Superior temporal gyrus (tissue), 1 donor: ENCODE measurements around the gene TMEM208.

Source experiments
- DNase-seq: peaks from one replicate; pipeline ENCODE4 v3.0.0-alpha.2; 2016; ENCODE audit errors: extremely low spot score

The TMEM208 gene

GRCh38 chr16:67226804-67227566 is at the start of gene TMEM208:
TMEM208 (plus strand) TSS chr16:67227130; CDS start chr16:67227219, 89 bp downstream.
- peak; percentile 99 for DNase-seq

- no peak for DNase-seq
These were observed 48.9 kb upstream of the TMEM208 start for GRCh38 chr16:67177743-67178699.

- DNase-seq = no peak
These were observed 47.4 kb upstream of the TMEM208 start for GRCh38 chr16:67179421-67180080.

- DNase-seq = no peak
These were observed 46.8 kb upstream of the TMEM208 start for GRCh38 chr16:67180166-67180565.

GRCh38 chr16:67181346-67181745 is 45.6 kb upstream of the TMEM208 start:
- peak; percentile 28 for DNase-seq

GRCh38 chr16:67182288-67182687 is 44.6 kb upstream of the TMEM208 start:
- no peak for DNase-seq

- DNase-seq = no peak
These were observed 43.7 kb upstream of the TMEM208 start for GRCh38 chr16:67183284-67183626.

GRCh38 chr16:67183627-67184452 is 43.1 kb upstream of the TMEM208 start, which contains the start of gene MATCAP1:
MATCAP1 (minus strand) TSS chr16:67183963; CDS start chr16:67180610, 3,353 bp downstream.
- peak; percentile 97 for DNase-seq

GRCh38 chr16:67184453-67184994 is 42.4 kb upstream of the TMEM208 start:
- no peak for DNase-seq

GRCh38 chr16:67184995-67185650 is 41.8 kb upstream of the TMEM208 start:
- peak; percentile 81 for DNase-seq

- no peak for DNase-seq
These were observed 41.2 kb upstream of the TMEM208 start for GRCh38 chr16:67185651-67186134.

- DNase-seq = no peak
These were observed 40.4 kb upstream of the TMEM208 start for GRCh38 chr16:67186550-67186950.

- no peak for DNase-seq
These were observed 39.6 kb upstream of the TMEM208 start for GRCh38 chr16:67187175-67187890.

GRCh38 chr16:67188323-67188722 is 38.6 kb upstream of the TMEM208 start:
- DNase-seq = no peak

- DNase-seq = no peak
These were observed 38.1 kb upstream of the TMEM208 start for GRCh38 chr16:67188798-67189197.

- DNase-seq = no peak
These were observed 36.9 kb upstream of the TMEM208 start, which contains the start of gene EXOC3L1 for GRCh38 chr16:67190041-67190440. EXOC3L1 (minus strand) TSS chr16:67190136; CDS start chr16:67189676, 460 bp downstream.

- no peak for DNase-seq
These were observed 36.2 kb upstream of the TMEM208 start for GRCh38 chr16:67190448-67191399.

- DNase-seq = no peak
These were observed 35.4 kb upstream of the TMEM208 start for GRCh38 chr16:67191411-67191994.
